GM23338 (cell line): ENCODE measurements around the gene TNS3. TPM values are rescaled to one million over a fixed set of nuclear protein-coding genes. Genes with fewer than 3 reads are reported as not detected.

Source experiments
- ATAC-seq: fragments of 200-7000 bp; cut with Tn5 transposase; 3 replicates; pipeline ENCODE4 v1.9.1; 2020
- DNase-seq: peaks from one replicate; pipeline ENCODE4 v3.0.0-alpha.2; 2015; ENCODE audit warnings: low spot score
- H2AFZ ChIP-seq: fragments of 200-600 bp; sonication (generic); 2 replicates; pipeline ENCODE4 v1.8.0; 2016; ENCODE audit warnings: antibody characterized with exemption, mild to moderate bottlenecking, moderate library complexity
- H3F3A ChIP-seq: fragments of 200-600 bp; sonication (generic); replicated peaks from 2 replicates; pipeline ENCODE4 v1.8.0; 2017; ENCODE audit warnings: antibody characterized with exemption, mixed run types, low read depth
- H3K27ac ChIP-seq: fragments of 200-600 bp; sonication (generic); 2 replicates; pipeline ENCODE4 v1.6.1; 2016; ENCODE audit warnings: low read depth
- H3K27me3 ChIP-seq: fragments of 200-600 bp; sonication (generic); 2 replicates; pipeline ENCODE4 v1.8.0; 2016; ENCODE audit warnings: mild to moderate bottlenecking, mixed run types, moderate library complexity; ENCODE audit not compliant: insufficient read depth
- H3K36me3 ChIP-seq: fragments of 200-600 bp; sonication (generic); 2 replicates; pipeline ENCODE4 v1.8.0; 2016; ENCODE audit warnings: mild to moderate bottlenecking; ENCODE audit not compliant: insufficient read depth
- H3K4me1 ChIP-seq: fragments of 200-600 bp; sonication (generic); 2 replicates; pipeline ENCODE4 v1.8.0; 2016; ENCODE audit warnings: mild to moderate bottlenecking, moderate library complexity; ENCODE audit not compliant: insufficient read depth
- H3K4me2 ChIP-seq: fragments of 200-600 bp; sonication (generic); 2 replicates; pipeline ENCODE4 v1.7.1; 2017; ENCODE audit warnings: mixed run types
- H3K4me3 ChIP-seq: fragments of 200-600 bp; sonication (generic); 2 replicates; pipeline ENCODE4 v1.6.1; 2016; ENCODE audit warnings: mixed run types
- H3K79me2 ChIP-seq: fragments of 200-600 bp; sonication (generic); replicated peaks from 2 replicates; pipeline ENCODE4 v1.8.0; 2017; ENCODE audit warnings: mild to moderate bottlenecking; ENCODE audit not compliant: insufficient read depth
- H3K9me2 ChIP-seq: fragments of 200-600 bp; sonication (generic); 2 replicates; pipeline ENCODE4 v1.8.0; 2017; ENCODE audit not compliant: insufficient read depth
- H4K20me1 ChIP-seq: fragments of 200-600 bp; sonication (generic); replicated peaks from 2 replicates; pipeline ENCODE4 v1.8.0; 2017; ENCODE audit warnings: mild to moderate bottlenecking; ENCODE audit not compliant: insufficient read depth
- H3K27ac Mint-ChIP-seq: 2 replicates; pipeline ENCODE4 v1.8.0; 2020; ENCODE audit warnings: inconsistent platforms, mild to moderate bottlenecking, moderate library complexity, mixed read lengths
- H3K27me3 Mint-ChIP-seq: 3 replicates; pipeline ENCODE4 v1.8.0; 2022; ENCODE audit warnings: low read depth, mild to moderate bottlenecking, moderate library complexity, mixed read lengths, inconsistent platforms; ENCODE audit not compliant: insufficient read depth, poor library complexity
- H3K36me3 Mint-ChIP-seq: 3 replicates; pipeline ENCODE4 v1.8.0; 2021; ENCODE audit warnings: low read depth, mild to moderate bottlenecking, inconsistent platforms, moderate library complexity, mixed read lengths
- H3K4me1 Mint-ChIP-seq: 3 replicates; pipeline ENCODE4 v1.8.0; 2020; ENCODE audit warnings: mild to moderate bottlenecking, inconsistent platforms, mixed read lengths
- H3K4me3 Mint-ChIP-seq: 3 replicates; pipeline ENCODE4 v1.8.0; 2021; ENCODE audit warnings: moderate library complexity, mild to moderate bottlenecking, inconsistent platforms, mixed read lengths
- H3K9me3 Mint-ChIP-seq: 3 replicates; pipeline ENCODE4 v1.8.0; 2020; ENCODE audit warnings: moderate library complexity, mild to moderate bottlenecking, inconsistent platforms, mixed read lengths
- CREB1 ChIP-seq: fragments of 250-450 bp; sonication (Bioruptor Pico); IDR thresholded peaks from 2 replicates; pipeline ENCODE4 v1.5.0; 2020; ENCODE audit warnings: low read depth, mild to moderate bottlenecking, moderate library complexity
- EZH2 ChIP-seq: fragments of 200-600 bp; sonication (generic); IDR thresholded peaks from one replicate; pipeline ENCODE4 v1.8.0; 2017; ENCODE audit warnings: antibody characterized with exemption, mild to moderate bottlenecking, low read depth; ENCODE audit not compliant: unreplicated experiment
- EZH2phosphoT487 ChIP-seq: fragments of 200-600 bp; sonication (generic); IDR thresholded peaks from one replicate; pipeline ENCODE4 v1.8.1; 2018; ENCODE audit warnings: antibody characterized with exemption; ENCODE audit not compliant: unreplicated experiment
- JUNB ChIP-seq: IDR thresholded peaks from one replicate; pipeline ENCODE4 v1.6.1; 2016; ENCODE audit warnings: antibody characterized with exemption; ENCODE audit not compliant: unreplicated experiment
- NANOG ChIP-seq: IDR thresholded peaks from 2 replicates; pipeline ENCODE4 v1.6.1; 2016; ENCODE audit warnings: antibody characterized with exemption, borderline replicate concordance
- POLR2AphosphoS5 ChIP-seq: IDR thresholded peaks from 2 replicates; pipeline ENCODE4 v1.6.1; 2016; ENCODE audit warnings: antibody characterized with exemption, low read depth
- STAT1 ChIP-seq: IDR thresholded peaks from one replicate; pipeline ENCODE4 v1.6.1; 2016; ENCODE audit warnings: antibody characterized with exemption; ENCODE audit not compliant: unreplicated experiment
- ZNF114 ChIP-seq: fragments of 250-450 bp; sonication (Bioruptor Pico); IDR thresholded peaks from 2 replicates; pipeline ENCODE4 v1.5.0; 2020; ENCODE audit warnings: mild to moderate bottlenecking, moderate library complexity
- ZNF331 ChIP-seq: fragments of 250-450 bp; sonication (Bioruptor Pico); IDR thresholded peaks from 2 replicates; pipeline ENCODE4 v1.5.0; 2020; ENCODE audit warnings: low read depth, mild to moderate bottlenecking, moderate library complexity
- polyA plus RNA-seq: library from polyadenylated mRNA; unstranded; fragments of >200 nt; fragmentation: Nextera tagmentation; extraction: Ambion mirVana; gene quantifications from 2 replicates; pipeline ENCODE4 v1.2.1, GENCODE V29; 2016
- total RNA-seq: library from RNA; depleted of rRNA; stranded (reverse); fragments of >200 nt; shearing (Covaris generic); gene quantifications from 2 replicates; pipeline ENCODE4 v1.2.3, GENCODE V29; 2014
- TF ChIP-seq, protein P1 (sequence below): IDR thresholded peaks from 2 replicates; pipeline ENCODE4 v1.6.1; 2016; ENCODE audit warnings: antibody characterized with exemption
- TF ChIP-seq, protein P2 (sequence below): IDR thresholded peaks from one replicate; pipeline ENCODE4 v1.6.1; 2018; ENCODE audit warnings: antibody characterized with exemption; ENCODE audit not compliant: unreplicated experiment
- TF ChIP-seq, protein P3 (sequence below), 2 experiments: fragments of 200-600 bp in 1 of 2; sonication (generic) in 1 of 2; conservative IDR thresholded peaks; 2 replicates each; pipeline versions ENCODE4 v1.5.1 to v1.6.1; 2016 to 2017; ENCODE audit warnings: antibody characterized with exemption in 2 of 2, low read depth in 2 of 2, mild to moderate bottlenecking in 2 of 2, moderate library complexity in 1 of 2
- TF ChIP-seq, protein P4 (sequence below): fragments of 250-450 bp; sonication (Bioruptor Pico); IDR thresholded peaks from 2 replicates; pipeline ENCODE4 v1.5.0; 2020; ENCODE audit warnings: mild to moderate bottlenecking, moderate library complexity

TNS3 gene
- total and polyA plus RNA-seq, 2 experiments from 2014 or later: 6.2 to 28.7 TPM

DNA sequence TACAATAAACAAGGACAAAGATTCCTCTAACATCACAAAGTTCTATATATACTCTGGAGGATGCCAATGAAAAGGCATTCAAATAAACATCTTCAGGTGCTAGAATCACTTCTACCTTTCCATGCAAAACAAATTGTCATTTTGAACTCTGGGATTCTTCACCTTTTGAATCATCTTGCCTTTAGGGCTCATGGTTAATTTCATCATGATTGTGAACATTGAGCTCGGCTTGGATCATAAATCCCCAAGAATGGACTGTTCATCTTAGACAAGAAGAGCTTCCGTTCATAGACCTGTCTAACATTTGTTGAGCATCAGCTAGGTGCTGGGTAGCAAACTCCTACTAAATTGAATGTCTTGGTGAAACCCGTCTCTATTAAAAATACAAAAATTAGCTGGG is 212.2 kb downstream of the TNS3 start:
- Histone ChIP-seq H3K79me2 (no peaks in the 10 kb centered on the region), H3K4me2 (no peak overlapping the region), H3K27me3 (no peaks in the 10 kb centered on the region), H3K9me2 (no peaks in the 10 kb centered on the region), H2AFZ (no peak overlapping the region), H4K20me1 (no peaks in the 10 kb centered on the region; the same call in none of the 2 replicates), H3K36me3 (no peaks in the 10 kb centered on the region), H3K27ac (no peak overlapping the region), H3F3A (no peaks in the 10 kb centered on the region), H3K4me3 (no peak overlapping the region), H3K4me1 (peaks cover 5% of the 10 kb centered on the region; the same call in 1 of the 2 replicates)
- Mint-ChIP-seq H3K9me3 (no peaks in the 10 kb centered on the region), H3K4me3 (no peak overlapping the region), H3K4me1 (peaks cover 29% of the 10 kb centered on the region), H3K27me3 (peaks cover 10% of the 10 kb centered on the region), H3K36me3 (peaks cover 5% of the 10 kb centered on the region; the same call in 2 of the 3 replicates), H3K27ac (no peak overlapping the region)
- no peak for TF ChIP-seq NANOG
- no peak for TF ChIP-seq EZH2phosphoT487
- TF ChIP-seq, protein P1, sequence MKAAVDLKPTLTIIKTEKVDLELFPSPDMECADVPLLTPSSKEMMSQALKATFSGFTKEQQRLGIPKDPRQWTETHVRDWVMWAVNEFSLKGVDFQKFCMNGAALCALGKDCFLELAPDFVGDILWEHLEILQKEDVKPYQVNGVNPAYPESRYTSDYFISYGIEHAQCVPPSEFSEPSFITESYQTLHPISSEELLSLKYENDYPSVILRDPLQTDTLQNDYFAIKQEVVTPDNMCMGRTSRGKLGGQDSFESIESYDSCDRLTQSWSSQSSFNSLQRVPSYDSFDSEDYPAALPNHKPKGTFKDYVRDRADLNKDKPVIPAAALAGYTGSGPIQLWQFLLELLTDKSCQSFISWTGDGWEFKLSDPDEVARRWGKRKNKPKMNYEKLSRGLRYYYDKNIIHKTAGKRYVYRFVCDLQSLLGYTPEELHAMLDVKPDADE: no peak
- TF ChIP-seq ZNF114 (CRISPR knock-in tag): no peak
- TF ChIP-seq, protein P2, sequence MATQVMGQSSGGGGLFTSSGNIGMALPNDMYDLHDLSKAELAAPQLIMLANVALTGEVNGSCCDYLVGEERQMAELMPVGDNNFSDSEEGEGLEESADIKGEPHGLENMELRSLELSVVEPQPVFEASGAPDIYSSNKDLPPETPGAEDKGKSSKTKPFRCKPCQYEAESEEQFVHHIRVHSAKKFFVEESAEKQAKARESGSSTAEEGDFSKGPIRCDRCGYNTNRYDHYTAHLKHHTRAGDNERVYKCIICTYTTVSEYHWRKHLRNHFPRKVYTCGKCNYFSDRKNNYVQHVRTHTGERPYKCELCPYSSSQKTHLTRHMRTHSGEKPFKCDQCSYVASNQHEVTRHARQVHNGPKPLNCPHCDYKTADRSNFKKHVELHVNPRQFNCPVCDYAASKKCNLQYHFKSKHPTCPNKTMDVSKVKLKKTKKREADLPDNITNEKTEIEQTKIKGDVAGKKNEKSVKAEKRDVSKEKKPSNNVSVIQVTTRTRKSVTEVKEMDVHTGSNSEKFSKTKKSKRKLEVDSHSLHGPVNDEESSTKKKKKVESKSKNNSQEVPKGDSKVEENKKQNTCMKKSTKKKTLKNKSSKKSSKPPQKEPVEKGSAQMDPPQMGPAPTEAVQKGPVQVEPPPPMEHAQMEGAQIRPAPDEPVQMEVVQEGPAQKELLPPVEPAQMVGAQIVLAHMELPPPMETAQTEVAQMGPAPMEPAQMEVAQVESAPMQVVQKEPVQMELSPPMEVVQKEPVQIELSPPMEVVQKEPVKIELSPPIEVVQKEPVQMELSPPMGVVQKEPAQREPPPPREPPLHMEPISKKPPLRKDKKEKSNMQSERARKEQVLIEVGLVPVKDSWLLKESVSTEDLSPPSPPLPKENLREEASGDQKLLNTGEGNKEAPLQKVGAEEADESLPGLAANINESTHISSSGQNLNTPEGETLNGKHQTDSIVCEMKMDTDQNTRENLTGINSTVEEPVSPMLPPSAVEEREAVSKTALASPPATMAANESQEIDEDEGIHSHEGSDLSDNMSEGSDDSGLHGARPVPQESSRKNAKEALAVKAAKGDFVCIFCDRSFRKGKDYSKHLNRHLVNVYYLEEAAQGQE: no peak
- TF ChIP-seq ZNF331 (CRISPR knock-in tag): no peak
- TF ChIP-seq POLR2AphosphoS5: no peak
- TF ChIP-seq CREB1 (CRISPR knock-in tag): no peak
- TF ChIP-seq STAT1: no peak
- TF ChIP-seq JUNB: no peak
- TF ChIP-seq, protein P3, sequence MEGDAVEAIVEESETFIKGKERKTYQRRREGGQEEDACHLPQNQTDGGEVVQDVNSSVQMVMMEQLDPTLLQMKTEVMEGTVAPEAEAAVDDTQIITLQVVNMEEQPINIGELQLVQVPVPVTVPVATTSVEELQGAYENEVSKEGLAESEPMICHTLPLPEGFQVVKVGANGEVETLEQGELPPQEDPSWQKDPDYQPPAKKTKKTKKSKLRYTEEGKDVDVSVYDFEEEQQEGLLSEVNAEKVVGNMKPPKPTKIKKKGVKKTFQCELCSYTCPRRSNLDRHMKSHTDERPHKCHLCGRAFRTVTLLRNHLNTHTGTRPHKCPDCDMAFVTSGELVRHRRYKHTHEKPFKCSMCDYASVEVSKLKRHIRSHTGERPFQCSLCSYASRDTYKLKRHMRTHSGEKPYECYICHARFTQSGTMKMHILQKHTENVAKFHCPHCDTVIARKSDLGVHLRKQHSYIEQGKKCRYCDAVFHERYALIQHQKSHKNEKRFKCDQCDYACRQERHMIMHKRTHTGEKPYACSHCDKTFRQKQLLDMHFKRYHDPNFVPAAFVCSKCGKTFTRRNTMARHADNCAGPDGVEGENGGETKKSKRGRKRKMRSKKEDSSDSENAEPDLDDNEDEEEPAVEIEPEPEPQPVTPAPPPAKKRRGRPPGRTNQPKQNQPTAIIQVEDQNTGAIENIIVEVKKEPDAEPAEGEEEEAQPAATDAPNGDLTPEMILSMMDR (conservative IDR thresholded peaks at IDR 0.05; ENCODE audit: low read depth in 2 of 2): no peak
- TF ChIP-seq EZH2: no peak
- TF ChIP-seq, protein P4, sequence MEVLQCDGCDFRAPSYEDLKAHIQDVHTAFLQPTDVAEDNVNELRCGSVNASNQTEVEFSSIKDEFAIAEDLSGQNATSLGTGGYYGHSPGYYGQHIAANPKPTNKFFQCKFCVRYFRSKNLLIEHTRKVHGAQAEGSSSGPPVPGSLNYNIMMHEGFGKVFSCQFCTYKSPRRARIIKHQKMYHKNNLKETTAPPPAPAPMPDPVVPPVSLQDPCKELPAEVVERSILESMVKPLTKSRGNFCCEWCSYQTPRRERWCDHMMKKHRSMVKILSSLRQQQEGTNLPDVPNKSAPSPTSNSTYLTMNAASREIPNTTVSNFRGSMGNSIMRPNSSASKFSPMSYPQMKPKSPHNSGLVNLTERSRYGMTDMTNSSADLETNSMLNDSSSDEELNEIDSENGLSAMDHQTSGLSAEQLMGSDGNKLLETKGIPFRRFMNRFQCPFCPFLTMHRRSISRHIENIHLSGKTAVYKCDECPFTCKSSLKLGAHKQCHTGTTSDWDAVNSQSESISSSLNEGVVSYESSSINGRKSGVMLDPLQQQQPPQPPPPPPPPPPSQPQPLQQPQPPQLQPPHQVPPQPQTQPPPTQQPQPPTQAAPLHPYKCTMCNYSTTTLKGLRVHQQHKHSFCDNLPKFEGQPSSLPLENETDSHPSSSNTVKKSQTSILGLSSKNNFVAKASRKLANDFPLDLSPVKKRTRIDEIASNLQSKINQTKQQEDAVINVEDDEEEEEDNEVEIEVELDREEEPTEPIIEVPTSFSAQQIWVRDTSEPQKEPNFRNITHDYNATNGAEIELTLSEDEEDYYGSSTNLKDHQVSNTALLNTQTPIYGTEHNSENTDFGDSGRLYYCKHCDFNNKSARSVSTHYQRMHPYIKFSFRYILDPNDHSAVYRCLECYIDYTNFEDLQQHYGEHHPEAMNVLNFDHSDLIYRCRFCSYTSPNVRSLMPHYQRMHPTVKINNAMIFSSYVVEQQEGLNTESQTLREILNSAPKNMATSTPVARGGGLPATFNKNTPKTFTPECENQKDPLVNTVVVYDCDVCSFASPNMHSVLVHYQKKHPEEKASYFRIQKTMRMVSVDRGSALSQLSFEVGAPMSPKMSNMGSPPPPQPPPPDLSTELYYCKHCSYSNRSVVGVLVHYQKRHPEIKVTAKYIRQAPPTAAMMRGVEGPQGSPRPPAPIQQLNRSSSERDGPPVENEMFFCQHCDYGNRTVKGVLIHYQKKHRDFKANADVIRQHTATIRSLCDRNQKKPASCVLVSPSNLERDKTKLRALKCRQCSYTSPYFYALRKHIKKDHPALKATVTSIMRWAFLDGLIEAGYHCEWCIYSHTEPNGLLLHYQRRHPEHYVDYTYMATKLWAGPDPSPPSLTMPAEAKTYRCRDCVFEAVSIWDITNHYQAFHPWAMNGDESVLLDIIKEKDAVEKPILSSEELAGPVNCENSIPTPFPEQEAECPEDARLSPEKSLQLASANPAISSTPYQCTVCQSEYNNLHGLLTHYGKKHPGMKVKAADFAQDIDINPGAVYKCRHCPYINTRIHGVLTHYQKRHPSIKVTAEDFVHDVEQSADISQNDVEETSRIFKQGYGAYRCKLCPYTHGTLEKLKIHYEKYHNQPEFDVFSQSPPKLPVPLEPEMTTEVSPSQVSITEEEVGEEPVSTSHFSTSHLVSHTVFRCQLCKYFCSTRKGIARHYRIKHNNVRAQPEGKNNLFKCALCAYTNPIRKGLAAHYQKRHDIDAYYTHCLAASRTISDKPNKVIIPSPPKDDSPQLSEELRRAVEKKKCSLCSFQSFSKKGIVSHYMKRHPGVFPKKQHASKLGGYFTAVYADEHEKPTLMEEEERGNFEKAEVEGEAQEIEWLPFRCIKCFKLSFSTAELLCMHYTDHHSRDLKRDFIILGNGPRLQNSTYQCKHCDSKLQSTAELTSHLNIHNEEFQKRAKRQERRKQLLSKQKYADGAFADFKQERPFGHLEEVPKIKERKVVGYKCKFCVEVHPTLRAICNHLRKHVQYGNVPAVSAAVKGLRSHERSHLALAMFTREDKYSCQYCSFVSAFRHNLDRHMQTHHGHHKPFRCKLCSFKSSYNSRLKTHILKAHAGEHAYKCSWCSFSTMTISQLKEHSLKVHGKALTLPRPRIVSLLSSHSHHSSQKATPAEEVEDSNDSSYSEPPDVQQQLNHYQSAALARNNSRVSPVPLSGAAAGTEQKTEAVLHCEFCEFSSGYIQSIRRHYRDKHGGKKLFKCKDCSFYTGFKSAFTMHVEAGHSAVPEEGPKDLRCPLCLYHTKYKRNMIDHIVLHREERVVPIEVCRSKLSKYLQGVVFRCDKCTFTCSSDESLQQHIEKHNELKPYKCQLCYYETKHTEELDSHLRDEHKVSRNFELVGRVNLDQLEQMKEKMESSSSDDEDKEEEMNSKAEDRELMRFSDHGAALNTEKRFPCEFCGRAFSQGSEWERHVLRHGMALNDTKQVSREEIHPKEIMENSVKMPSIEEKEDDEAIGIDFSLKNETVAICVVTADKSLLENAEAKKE: no peak
- DNase-seq: no peak
- no peak for ATAC-seq
